WTC11 (cell line): ENCODE results near the gene G0S2. TPM values are rescaled to one million over a fixed set of nuclear protein-coding genes. Genes with fewer than 3 reads are reported as not detected.

ENCODE experiments used
- ATAC-seq: fragments of 200-7000 bp; cut with Tn5 transposase; 2 replicates; pipeline ENCODE4 v1.10.0; 2021; ENCODE audit warnings: mild to moderate bottlenecking, moderate library complexity
- CTCF ChIA-PET: fragments of 300-600 bp; sonication (Branson Sonifier 250); formaldehyde crosslinking; loops from one replicate; lab custom pipeline; 2021; ENCODE audit warnings: antibody characterized with exemption; lab: Charles Lee
- POLR2A ChIA-PET: fragments of 350-600 bp; sonication (Branson Sonifier 250); formaldehyde crosslinking; loops from one replicate; lab custom pipeline; 2021; ENCODE audit warnings: antibody characterized with exemption; lab: Charles Lee
- DNase-seq: peaks from one replicate; pipeline ENCODE4 v3.0.0; 2021; ENCODE audit warnings: low spot score
- H3K27ac Mint-ChIP-seq: 2 replicates; pipeline ENCODE4 v1.8.0; 2021; ENCODE audit warnings: mixed read lengths
- H3K27me3 Mint-ChIP-seq: 2 replicates; pipeline ENCODE4 v1.8.0; 2021; ENCODE audit warnings: low read depth, mild to moderate bottlenecking, moderate library complexity, mixed read lengths
- H3K36me3 Mint-ChIP-seq: 2 replicates; pipeline ENCODE4 v1.8.0; 2021; ENCODE audit warnings: mixed read lengths
- H3K4me1 Mint-ChIP-seq: 2 replicates; pipeline ENCODE4 v1.8.0; 2022; ENCODE audit warnings: mixed read lengths
- H3K4me3 Mint-ChIP-seq: 2 replicates; pipeline ENCODE4 v1.8.0; 2021; ENCODE audit warnings: mild to moderate bottlenecking, moderate library complexity, mixed read lengths
- H3K9me3 Mint-ChIP-seq: 2 replicates; pipeline ENCODE4 v1.8.0; 2021; ENCODE audit warnings: mixed read lengths
- AFF4 ChIP-seq: sonication (generic); formaldehyde crosslinking; IDR thresholded peaks from 2 replicates; pipeline ENCODE4 v1.8.1; 2023; ENCODE audit warnings: mild to moderate bottlenecking, missing genetic modification reagents, borderline replicate concordance
- ATF6 ChIP-seq: sonication (generic); formaldehyde crosslinking; IDR thresholded peaks from 2 replicates; pipeline ENCODE4 v1.8.1; 2023; ENCODE audit warnings: mild to moderate bottlenecking, missing genetic modification reagents
- CREB1 ChIP-seq: sonication (generic); formaldehyde crosslinking; IDR thresholded peaks from 2 replicates; pipeline ENCODE4 v1.8.0; 2023; ENCODE audit warnings: mild to moderate bottlenecking, missing genetic modification reagents
- CREM ChIP-seq: sonication (generic); formaldehyde crosslinking; IDR thresholded peaks from 2 replicates; pipeline ENCODE4 v1.8.1; 2022; ENCODE audit warnings: mild to moderate bottlenecking, missing genetic modification reagents, moderate library complexity
- ERG ChIP-seq: fragments of 250-450 bp; sonication (Bioruptor Pico); IDR thresholded peaks from 2 replicates; pipeline ENCODE4 v1.8.0; 2021; ENCODE audit warnings: mild to moderate bottlenecking
- KAT7 ChIP-seq: sonication (generic); formaldehyde crosslinking; IDR thresholded peaks from 2 replicates; pipeline ENCODE4 v1.8.1; 2023; ENCODE audit warnings: missing genetic modification reagents, mild to moderate bottlenecking, borderline replicate concordance
- MAX ChIP-seq: sonication (generic); formaldehyde crosslinking; IDR thresholded peaks from 2 replicates; pipeline ENCODE4 v1.8.0; 2022; ENCODE audit warnings: mild to moderate bottlenecking, missing genetic modification reagents
- MXD4 ChIP-seq: fragments of 250-450 bp; sonication (Bioruptor Pico); IDR thresholded peaks from 2 replicates; pipeline ENCODE4 v1.8.0; 2021; ENCODE audit warnings: mild to moderate bottlenecking, moderate library complexity, borderline replicate concordance
- NFYB ChIP-seq: sonication (generic); formaldehyde crosslinking; conservative IDR thresholded peaks from 2 replicates; pipeline ENCODE4 v1.8.0; 2022; ENCODE audit warnings: low read depth, missing genetic modification reagents
- SOX15 ChIP-seq: fragments of 250-450 bp; sonication (Bioruptor Pico); IDR thresholded peaks from 2 replicates; pipeline ENCODE4 v1.9.0; 2021; ENCODE audit warnings: mild to moderate bottlenecking
- ZNF423 ChIP-seq: fragments of 250-450 bp; sonication (Bioruptor Pico); IDR thresholded peaks from 2 replicates; pipeline ENCODE4 v2.1.2; 2022; ENCODE audit warnings: mild to moderate bottlenecking, moderate library complexity
- ZNF425 ChIP-seq: fragments of 250-450 bp; sonication (Bioruptor Pico); conservative IDR thresholded peaks from 2 replicates; pipeline ENCODE4 v1.9.0; 2021; ENCODE audit warnings: mild to moderate bottlenecking
- total RNA-seq: library from RNA; stranded (reverse); gene quantifications from 3 replicates; pipeline ENCODE4 v1.2.3, GENCODE V29; 2021

The G0S2 gene
- total RNA-seq, 1 experiment from 2014 or later: 0.81 TPM

GRCh38 chr1:209674957-209675564 is at the start of gene G0S2 (continued):
- no peak for TF ChIP-seq ERG (CRISPR knock-in tag)

GRCh38 chr1:209625791-209626285 is 49.4 kb upstream of the G0S2 start:
- H3K27ac Mint-ChIP-seq: no peak overlapping the region
- H3K4me1 Mint-ChIP-seq: peaks cover 31% of the 10 kb centered on the region
- H3K36me3 Mint-ChIP-seq: no peaks in the 10 kb centered on the region
- no peak overlapping the region for H3K4me3 Mint-ChIP-seq
- POLR2A ChIA-PET: interaction anchor here (0.6 kb wide), 1 partner anchor 478 kb away, joined by 3 read pairs; no protein-coding TSS in a partner anchor
- CTCF ChIA-PET: interaction anchor here (5.0 kb wide), 1 partner anchor 56 kb away, joined by 53 read pairs; no protein-coding TSS in a partner anchor
- peaks cover 3% of the 10 kb centered on the region; the same call in 1 of the 2 replicates for H3K27me3 Mint-ChIP-seq
- TF ChIP-seq ZNF425 (CRISPR knock-in tag) (no peak), CREM (CRISPR knock-in tag) (no peak), KAT7 (CRISPR knock-in tag) (no peak), AFF4 (CRISPR knock-in tag) (no peak), ATF6 (CRISPR knock-in tag) (no peak), ZNF423 (CRISPR knock-in tag) (no peak), NFYB (CRISPR knock-in tag) (no peak), MXD4 (CRISPR knock-in tag) (no peak), MAX (no peak), SOX15 (CRISPR knock-in tag) (no peak), CREB1 (no peak)
- TF ChIP-seq, all 79 proteins: peak for 0
- H3K9me3 Mint-ChIP-seq: no peaks in the 10 kb centered on the region
- no peak for ATAC-seq
- DNase-seq: no peak
